ENCODE results near the gene SERBP1.
"Not testable (repeated sequence)": the region's sequence is repeated elsewhere in the genome, so short reads cannot be mapped to it uniquely, and the experiment has no call there.

SERBP1 gene

DNA sequence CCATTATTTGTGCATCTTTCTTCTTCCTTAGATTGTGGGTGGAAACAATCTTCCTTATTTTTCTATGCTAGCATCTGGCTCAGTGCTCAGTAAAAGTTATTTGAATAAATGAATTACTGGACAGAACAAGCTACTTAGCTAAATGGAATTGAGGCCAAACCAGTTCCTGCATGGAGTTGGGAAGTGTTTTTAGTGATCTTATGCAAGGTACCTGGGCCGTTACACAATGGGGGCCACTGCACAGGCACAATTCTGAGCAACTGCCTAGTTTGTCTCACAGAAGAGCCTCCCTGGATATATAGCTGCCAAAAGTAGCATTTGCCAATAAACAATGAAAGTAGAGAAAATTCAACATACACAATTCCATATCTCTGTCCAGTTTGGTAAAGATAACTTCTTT is 27.0 kb upstream of the SERBP1 start:
- H3K4me3 Mint-ChIP-seq: no peak overlapping the region
- H3K36me3 Mint-ChIP-seq: no peaks in the 10 kb centered on the region
- no peaks in the 10 kb centered on the region for H3K4me1 Mint-ChIP-seq
- no peak overlapping the region for H3K27ac Mint-ChIP-seq
- ATAC-seq: no peak
- peaks cover 6% of the 10 kb centered on the region for H3K27me3 Mint-ChIP-seq
- no peaks in the 10 kb centered on the region for H3K9me3 Mint-ChIP-seq

DNA sequence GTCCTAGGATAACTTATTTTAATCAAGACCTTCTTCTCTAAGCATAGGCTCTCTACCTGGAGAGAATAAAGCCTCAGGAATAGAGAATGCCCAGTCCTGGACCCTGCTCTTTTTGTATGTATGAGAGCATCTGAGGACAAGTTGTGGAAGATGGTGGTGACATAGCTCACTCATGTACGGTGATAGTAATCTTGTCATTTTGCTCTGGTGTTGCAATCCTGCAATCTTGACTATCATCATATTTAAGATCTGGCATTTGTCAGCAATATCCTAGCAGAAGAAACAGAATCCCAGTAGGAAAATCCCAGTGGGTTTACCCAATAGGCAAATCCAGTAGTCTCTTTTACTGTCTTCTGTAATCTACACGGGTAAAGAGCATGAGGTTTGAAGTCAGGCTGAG is 21.6 kb upstream of the SERBP1 start:
- no peak overlapping the region for H3K27ac Mint-ChIP-seq
- no peak overlapping the region for H3K4me3 Mint-ChIP-seq
- peaks cover 32% of the 10 kb centered on the region for H3K27me3 Mint-ChIP-seq
- no peaks in the 10 kb centered on the region for H3K36me3 Mint-ChIP-seq
- H3K4me1 Mint-ChIP-seq: peaks cover 4% of the 10 kb centered on the region
- ATAC-seq: no peak
- H3K9me3 Mint-ChIP-seq: no peaks in the 10 kb centered on the region

DNA sequence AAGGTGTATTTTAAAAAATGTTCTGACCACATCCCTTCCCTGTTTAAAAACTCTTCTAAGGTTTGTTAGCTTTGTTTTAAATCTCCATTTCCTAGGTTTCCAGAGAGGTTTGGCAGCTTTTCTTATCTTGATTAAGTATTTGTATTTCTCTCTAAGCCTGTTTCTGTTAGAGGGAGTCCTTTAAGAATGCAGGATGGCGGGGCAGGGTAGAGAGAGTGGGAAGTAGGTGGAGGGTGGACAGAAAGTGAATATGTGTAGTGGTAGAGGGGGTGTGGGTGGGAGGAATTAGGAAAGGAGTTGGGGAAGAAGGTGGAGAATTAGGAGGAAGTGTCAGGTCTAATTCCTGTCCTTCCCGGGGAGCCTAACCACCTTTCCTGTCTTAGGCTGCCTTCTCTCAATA is 21.2 kb upstream of the SERBP1 start:
- Mint-ChIP-seq H3K4me3 (no peak overlapping the region), H3K27me3 (peaks cover 32% of the 10 kb centered on the region), H3K27ac (no peak overlapping the region), H3K9me3 (no peaks in the 10 kb centered on the region), H3K4me1 (peaks cover 8% of the 10 kb centered on the region), H3K36me3 (no peaks in the 10 kb centered on the region)
- no peak for ATAC-seq

DNA sequence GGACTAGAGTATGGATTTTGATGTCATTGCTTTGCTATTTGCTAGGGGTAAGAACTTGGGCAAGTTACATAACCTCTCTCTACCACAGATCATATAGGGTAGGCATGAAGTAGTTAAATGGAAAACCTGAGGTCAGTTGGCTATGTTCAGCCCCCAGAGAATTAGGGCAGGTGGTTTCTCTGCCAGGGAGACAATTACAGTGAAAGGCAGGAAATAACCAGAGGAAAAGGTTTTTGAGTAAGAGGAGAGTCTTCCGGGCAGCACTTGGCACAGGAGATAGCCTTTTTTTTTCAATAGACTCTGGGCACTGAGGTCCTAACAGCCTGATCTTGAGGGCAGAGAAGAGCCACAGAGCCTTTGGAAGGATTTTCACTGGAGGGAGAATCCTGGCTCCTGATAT is 16.7 kb upstream of the SERBP1 start:
- peaks cover 22% of the 10 kb centered on the region for H3K27me3 Mint-ChIP-seq
- H3K4me1 Mint-ChIP-seq: peaks cover 14% of the 10 kb centered on the region
- H3K4me3 Mint-ChIP-seq: no peak overlapping the region
- no peaks in the 10 kb centered on the region for H3K9me3 Mint-ChIP-seq
- ATAC-seq: no peak
- H3K36me3 Mint-ChIP-seq: no peaks in the 10 kb centered on the region
- H3K27ac Mint-ChIP-seq: no peak overlapping the region

DNA sequence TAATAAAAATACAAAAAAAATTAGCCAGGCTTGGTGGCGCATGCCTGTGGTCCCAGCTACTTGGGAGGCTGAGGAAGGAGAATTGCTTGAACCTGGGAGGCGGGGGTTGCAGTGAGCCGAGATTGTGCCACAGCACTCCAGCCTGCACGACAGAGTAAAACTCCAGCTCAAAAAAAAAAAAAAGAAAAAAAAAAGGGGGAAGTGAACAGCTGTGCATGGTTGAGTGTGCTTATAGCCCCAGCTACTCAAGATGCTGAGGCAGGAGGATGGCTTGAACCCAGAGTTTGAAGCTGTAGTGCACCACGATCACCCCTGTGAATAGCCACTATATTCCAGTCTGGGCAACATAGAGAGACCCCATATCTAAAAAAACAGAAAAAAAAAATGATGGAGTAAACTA is 15.8 kb upstream of the SERBP1 start:
- peaks cover 18% of the 10 kb centered on the region for H3K27me3 Mint-ChIP-seq
- not testable (repeated sequence) for ATAC-seq, H3K9me3 Mint-ChIP-seq, H3K27ac Mint-ChIP-seq, H3K4me3 Mint-ChIP-seq, H3K36me3 Mint-ChIP-seq
- H3K4me1 Mint-ChIP-seq: peaks cover 14% of the 10 kb centered on the region

DNA sequence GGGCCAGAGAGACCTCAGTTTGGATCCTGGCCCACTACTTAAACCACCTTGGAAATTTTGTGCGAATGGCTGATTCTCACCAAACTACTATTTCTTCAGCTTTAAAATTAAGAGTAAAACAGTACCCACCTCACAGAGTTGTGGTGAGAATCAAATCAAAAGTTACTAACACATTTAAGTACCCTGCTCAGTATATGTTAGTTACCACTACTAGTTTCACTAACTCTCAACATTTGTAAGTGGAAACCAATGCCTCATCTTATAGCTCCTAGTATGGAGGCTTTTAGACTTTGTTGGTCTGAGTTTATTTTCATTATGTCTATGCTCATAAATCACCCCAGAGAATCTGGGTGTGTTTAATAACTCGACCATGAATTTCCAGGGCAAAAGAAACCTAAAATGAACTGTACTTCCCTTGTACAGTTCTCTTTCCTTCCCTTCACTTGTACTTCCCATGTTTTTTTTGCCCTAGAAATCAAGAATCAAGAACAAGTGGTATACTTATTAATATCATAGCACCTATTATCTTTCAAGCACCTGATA is 11.6 kb upstream of the SERBP1 start:
- Mint-ChIP-seq H3K4me1 (peaks cover 10% of the 10 kb centered on the region), H3K36me3 (no peaks in the 10 kb centered on the region), H3K9me3 (no peaks in the 10 kb centered on the region), H3K27me3 (no peaks in the 10 kb centered on the region), H3K27ac (no peak overlapping the region), H3K4me3 (no peak overlapping the region)
- ATAC-seq: no peak

DNA sequence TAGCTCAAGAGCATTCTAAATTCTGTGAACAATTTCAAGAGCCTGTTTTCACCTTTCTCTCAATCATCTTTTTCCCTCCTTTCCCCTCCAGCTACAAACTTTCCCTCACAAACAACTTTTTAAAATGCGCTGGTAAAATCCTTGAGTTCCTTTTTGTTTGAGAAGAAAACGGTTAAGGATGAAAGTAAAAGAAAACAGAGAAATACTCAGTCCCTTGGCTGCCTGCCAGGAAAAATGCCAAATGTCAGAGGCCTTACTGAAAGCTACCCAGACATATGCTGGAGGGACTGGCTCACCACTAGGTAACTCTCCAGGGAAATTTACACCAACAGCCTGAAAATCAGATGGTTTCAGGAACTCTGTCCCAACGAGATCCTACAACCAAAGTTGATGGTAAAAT is 11.0 kb upstream of the SERBP1 start:
- ATAC-seq: no peak
- peaks cover 4% of the 10 kb centered on the region for H3K4me1 Mint-ChIP-seq
- no peaks in the 10 kb centered on the region for H3K9me3 Mint-ChIP-seq
- H3K27ac Mint-ChIP-seq: no peak overlapping the region
- no peaks in the 10 kb centered on the region for H3K36me3 Mint-ChIP-seq
- no peak overlapping the region for H3K4me3 Mint-ChIP-seq
- no peaks in the 10 kb centered on the region for H3K27me3 Mint-ChIP-seq

DNA sequence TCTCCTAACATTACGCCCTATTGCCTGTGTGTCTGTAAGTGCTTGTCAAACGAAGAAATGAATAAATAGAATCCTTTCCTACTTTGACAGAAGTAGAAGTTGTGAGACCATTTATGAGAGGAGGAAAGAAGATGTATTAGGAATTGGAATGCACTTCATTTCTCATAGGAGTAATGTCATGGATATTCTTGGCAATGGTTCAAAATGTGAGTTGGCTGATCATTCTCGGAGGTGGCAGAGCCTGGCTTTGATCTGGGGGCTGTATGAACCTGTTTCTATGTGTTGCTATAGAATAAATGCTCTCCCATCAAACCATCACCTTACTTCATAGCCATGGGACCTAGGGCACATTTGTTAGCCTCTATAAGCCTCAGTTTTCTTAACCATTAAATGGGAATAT is 10.1 kb upstream of the SERBP1 start:
- Mint-ChIP-seq H3K27ac (no peak overlapping the region), H3K27me3 (no peaks in the 10 kb centered on the region), H3K4me3 (no peak overlapping the region), H3K36me3 (no peaks in the 10 kb centered on the region), H3K4me1 (no peaks in the 10 kb centered on the region), H3K9me3 (no peaks in the 10 kb centered on the region)
- ATAC-seq: no peak

DNA sequence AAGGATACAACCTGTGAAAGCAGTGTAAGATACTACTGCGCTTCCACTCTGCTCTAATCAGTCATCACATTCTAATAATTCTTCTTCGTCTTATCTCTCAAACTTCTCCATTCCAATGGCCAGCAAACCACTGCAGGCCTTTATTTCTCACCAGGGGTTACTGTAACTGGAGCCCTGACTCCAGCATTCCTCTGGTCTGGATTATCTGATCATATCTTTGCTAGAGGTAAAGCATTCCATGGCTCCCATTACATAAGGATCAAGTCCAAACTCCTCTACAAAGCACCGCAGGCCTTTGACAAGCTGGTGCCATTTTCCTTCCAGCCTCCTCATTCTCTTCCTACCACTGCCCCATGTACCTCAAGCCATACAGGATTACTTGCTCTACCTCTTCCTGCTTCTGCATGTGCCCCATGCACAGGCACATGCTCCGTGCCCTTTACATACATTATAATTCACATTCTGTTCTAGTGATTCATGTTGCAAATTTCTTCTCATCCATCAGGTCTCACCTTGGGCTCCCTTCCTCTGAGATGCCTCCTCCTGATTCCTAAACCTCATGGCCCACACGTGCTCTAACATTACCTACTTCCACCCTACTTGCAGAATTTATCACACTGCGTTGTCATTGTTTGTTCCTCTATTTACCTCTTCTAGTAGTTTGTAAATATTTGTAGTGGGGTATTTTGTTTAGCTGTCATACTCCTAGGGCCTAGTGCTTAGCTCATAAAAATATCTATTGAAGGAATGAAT is 9.3 kb upstream of the SERBP1 start:
- H3K36me3 Mint-ChIP-seq: no peaks in the 10 kb centered on the region
- no peak overlapping the region for H3K4me3 Mint-ChIP-seq
- H3K4me1 Mint-ChIP-seq: peaks cover 7% of the 10 kb centered on the region
- H3K27ac Mint-ChIP-seq: no peak overlapping the region
- ATAC-seq: no peak
- H3K27me3 Mint-ChIP-seq: no peaks in the 10 kb centered on the region
- H3K9me3 Mint-ChIP-seq: no peaks in the 10 kb centered on the region

DNA sequence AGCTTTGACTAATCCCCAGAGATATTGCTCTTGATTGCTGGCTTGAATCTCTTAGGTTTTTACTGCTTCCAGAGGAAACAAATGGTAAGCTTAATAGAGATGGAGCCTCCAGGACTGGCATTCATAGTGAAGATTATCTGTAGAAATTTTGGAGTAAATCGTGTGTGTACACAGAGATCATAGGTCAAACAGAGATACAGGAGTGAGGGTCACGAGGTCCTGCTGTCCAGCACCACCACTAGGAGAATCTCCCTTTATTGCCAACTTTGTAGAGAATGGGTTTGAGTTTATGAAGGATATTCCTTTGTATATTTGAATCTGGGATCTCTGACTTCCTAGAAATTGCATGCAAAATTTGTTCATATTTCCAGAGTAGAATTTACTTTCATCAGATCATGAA is 7.8 kb upstream of the SERBP1 start:
- Mint-ChIP-seq H3K4me3 (no peak overlapping the region), H3K36me3 (no peaks in the 10 kb centered on the region), H3K4me1 (peaks cover 22% of the 10 kb centered on the region), H3K27me3 (no peaks in the 10 kb centered on the region), H3K27ac (no peak overlapping the region), H3K9me3 (no peaks in the 10 kb centered on the region)
- no peak for ATAC-seq

DNA sequence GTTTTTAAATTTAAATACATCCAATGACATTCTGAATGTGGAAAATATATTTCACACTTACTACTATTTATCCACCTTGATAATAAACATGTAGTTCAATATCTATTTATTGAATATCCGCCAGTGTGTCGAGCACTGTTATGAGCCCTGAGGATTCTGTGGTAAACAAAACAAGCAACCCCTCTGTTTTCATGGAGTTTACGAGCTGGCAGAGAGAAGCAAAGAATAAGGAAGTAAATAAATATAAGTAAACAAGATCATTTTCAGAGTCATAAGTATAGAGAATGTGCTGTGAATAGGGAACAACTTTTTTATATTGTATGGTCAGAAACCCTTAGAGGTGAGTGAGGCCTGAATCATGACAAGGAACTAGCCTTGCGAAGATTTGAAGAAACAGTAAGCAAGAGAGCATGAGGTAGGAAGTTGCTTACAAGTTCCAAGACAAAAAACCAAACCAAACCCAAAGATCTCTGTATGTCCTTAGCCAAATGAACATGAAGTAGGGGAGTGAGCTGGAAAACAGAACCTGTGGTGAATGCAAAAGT is 6.4 kb upstream of the SERBP1 start:
- Mint-ChIP-seq H3K36me3 (no peaks in the 10 kb centered on the region), H3K27ac (no peak overlapping the region), H3K9me3 (no peaks in the 10 kb centered on the region)

DNA sequence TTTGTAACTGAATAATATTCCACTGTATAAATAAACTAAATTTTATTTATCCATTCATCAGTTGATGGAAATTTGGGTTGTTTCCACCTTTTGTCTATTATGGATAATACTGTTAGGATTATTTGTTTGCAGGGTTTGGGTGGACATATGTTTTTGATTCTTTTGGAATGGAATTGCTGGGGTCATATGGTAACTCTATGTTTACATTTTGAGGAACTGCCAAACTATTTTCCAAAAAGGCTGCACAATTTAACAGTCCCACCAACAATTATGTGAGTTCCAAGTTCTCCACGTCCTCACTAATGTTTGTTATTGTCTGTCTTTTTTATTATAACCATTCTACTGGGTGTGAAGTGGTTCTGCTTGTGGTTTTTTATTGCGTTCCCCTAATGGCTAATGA is 4.3 kb upstream of the SERBP1 start:
- H3K36me3 Mint-ChIP-seq: peaks cover 6% of the 10 kb centered on the region
- peak overlapping the region; percentile 96 for H3K27ac Mint-ChIP-seq
- H3K27me3 Mint-ChIP-seq: no peaks in the 10 kb centered on the region
- H3K4me1 Mint-ChIP-seq: peaks cover 33% of the 10 kb centered on the region
- H3K4me3 Mint-ChIP-seq: no peak overlapping the region
- no peaks in the 10 kb centered on the region for H3K9me3 Mint-ChIP-seq
- no peak for ATAC-seq

More for the DNA sequence above, 6.4 kb upstream of the SERBP1 start:
- H3K4me1 Mint-ChIP-seq: peaks cover 32% of the 10 kb centered on the region
- no peaks in the 10 kb centered on the region for H3K27me3 Mint-ChIP-seq
- H3K4me3 Mint-ChIP-seq: no peak overlapping the region
- ATAC-seq: no peak

DNA sequence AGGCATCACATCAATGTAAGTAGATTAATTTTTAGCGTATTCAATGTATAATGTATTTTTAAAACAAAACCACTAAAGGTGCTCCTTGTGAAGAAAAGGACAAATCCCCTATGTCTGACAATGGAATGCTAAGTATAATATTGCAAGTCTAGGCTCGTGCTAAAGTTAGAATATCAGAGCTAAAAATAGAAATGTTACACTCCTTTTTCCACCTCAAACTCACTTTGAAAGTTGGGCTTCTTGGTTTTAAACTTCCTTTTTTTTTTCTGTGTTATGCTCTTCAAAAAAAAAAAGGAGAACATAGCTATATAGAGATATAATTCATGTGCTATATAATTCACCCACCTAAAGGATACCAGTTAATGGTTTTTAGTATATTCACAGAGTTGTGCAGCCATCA is 3.6 kb upstream of the SERBP1 start:
- H3K4me3 Mint-ChIP-seq: no peak overlapping the region
- H3K27me3 Mint-ChIP-seq: no peaks in the 10 kb centered on the region
- no peaks in the 10 kb centered on the region for H3K9me3 Mint-ChIP-seq
- peak overlapping the region; percentile 96 for H3K27ac Mint-ChIP-seq
- peaks cover 35% of the 10 kb centered on the region for H3K4me1 Mint-ChIP-seq
- peaks cover 11% of the 10 kb centered on the region for H3K36me3 Mint-ChIP-seq
- ATAC-seq: no peak

DNA sequence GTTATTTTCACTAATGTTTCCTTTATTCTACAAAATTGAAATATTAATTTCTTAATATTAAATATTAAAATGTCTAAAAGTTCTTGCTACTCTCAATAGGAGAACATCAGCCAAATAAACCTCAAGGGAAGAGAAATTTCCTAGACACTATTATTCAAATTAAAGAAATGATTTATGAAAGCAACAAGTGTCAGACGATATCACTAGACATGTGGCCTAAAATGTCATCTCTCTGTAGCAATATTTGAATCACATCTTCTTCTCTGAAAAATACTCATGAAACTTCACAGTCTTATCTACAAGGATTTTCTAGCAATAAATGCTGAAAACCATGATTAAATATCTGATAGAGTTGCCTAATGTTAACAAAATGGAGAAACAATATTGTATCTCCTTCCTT is 2.5 kb upstream of the SERBP1 start:
- Mint-ChIP-seq H3K36me3 (peaks cover 20% of the 10 kb centered on the region), H3K4me3 (no peak overlapping the region), H3K9me3 (no peaks in the 10 kb centered on the region), H3K27me3 (no peaks in the 10 kb centered on the region), H3K27ac (peak overlapping the region; percentile 96), H3K4me1 (peaks cover 40% of the 10 kb centered on the region)
- no peak for ATAC-seq

DNA sequence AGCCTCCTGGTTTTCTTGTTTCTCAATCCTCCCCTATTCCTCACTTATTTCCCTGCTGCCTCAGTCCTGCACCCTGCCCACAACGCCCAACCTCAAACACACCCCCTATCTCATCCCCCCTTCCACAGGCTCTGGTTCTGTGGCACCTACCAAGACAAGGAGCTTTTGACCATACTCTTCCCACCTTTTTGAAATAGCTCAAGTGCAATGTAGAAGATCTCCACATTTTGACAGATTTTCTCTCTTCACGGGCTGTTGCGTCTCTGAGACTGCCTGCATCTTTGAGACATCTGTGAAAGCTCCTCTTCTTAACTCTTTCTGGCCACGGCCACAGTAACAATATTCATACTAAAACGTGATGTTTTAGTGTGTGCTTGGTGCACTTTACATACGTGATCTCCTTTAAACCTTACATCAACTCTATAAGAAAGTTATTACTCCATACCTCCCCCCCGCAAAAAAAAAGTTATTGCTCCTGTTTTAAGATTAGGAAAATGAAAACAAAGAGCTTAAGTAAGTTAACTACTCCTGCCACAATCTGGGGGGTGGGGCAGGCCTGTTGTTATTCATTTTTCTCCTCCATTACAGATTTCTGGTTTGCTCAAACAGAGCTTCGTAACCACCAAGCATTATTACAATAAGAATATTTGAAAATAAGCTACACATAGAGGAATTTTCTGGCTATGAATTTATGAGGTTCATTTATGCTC is 1.8 kb upstream of the SERBP1 start:
- H3K27me3 Mint-ChIP-seq: no peaks in the 10 kb centered on the region
- H3K27ac Mint-ChIP-seq: peak overlapping the region; percentile 96
- ATAC-seq: no peak
- H3K9me3 Mint-ChIP-seq: no peaks in the 10 kb centered on the region
- peak overlapping the region; percentile 58 for H3K4me3 Mint-ChIP-seq
- H3K4me1 Mint-ChIP-seq: peaks cover 47% of the 10 kb centered on the region
- peaks cover 20% of the 10 kb centered on the region for H3K36me3 Mint-ChIP-seq
